HFFc6 (cell line): Measurements from ENCODE around the gene LIG4. TPM values are rescaled to one million over a fixed set of nuclear protein-coding genes. Genes with fewer than 3 reads are reported as not detected.

Experiments used
- DNase-seq: peaks from one replicate; pipeline ENCODE4 v3.0.0-alpha.2; 2018
- H3K27ac Mint-ChIP-seq: 2 replicates; pipeline ENCODE4 v1.8.0; 2020; ENCODE audit warnings: mild to moderate bottlenecking, mixed read lengths
- H3K27me3 Mint-ChIP-seq: 2 replicates; pipeline ENCODE4 v1.8.0; 2021; ENCODE audit warnings: mild to moderate bottlenecking, moderate library complexity, mixed read lengths; ENCODE audit not compliant: insufficient read depth
- H3K36me3 Mint-ChIP-seq: 2 replicates; pipeline ENCODE4 v1.8.0; 2021; ENCODE audit warnings: low read depth, mixed read lengths
- H3K4me1 Mint-ChIP-seq: 2 replicates; pipeline ENCODE4 v1.8.0; 2020; ENCODE audit warnings: low read depth, mixed read lengths
- H3K4me3 Mint-ChIP-seq: 2 replicates; pipeline ENCODE4 v1.8.0; 2020; ENCODE audit warnings: mild to moderate bottlenecking, moderate library complexity, mixed read lengths
- H3K9me3 Mint-ChIP-seq: 2 replicates; pipeline ENCODE4 v1.8.0; 2020; ENCODE audit warnings: mild to moderate bottlenecking, mixed read lengths
- total RNA-seq, 6 experiments: library from RNA; stranded (reverse); fragmentation: NEBNext Ultra II Directional; extraction: Animal tissue kit (Norgen Biotek cat#: 25700); gene quantifications; 2 replicates in 1 of 6; 3 replicates in 5 of 6; pipeline ENCODE4 v1.2.3, GENCODE V29; 2021
- TF ChIP-seq, protein P1 (sequence below): fragments of 200-600 bp; sonication (generic); IDR thresholded peaks from 2 replicates; pipeline ENCODE4 v1.5.0; 2021; ENCODE audit warnings: antibody characterized with exemption, mild to moderate bottlenecking

The LIG4 gene
- total RNA-seq, 6 experiments from 2014 or later, result 9.2 to 11.4 (median 11.1) TPM

- Mint-ChIP-seq H3K27me3 (no peaks in the 10 kb centered on the region), H3K4me3 (no peak overlapping the region), H3K9me3 (no peaks in the 10 kb centered on the region), H3K36me3 (no peaks in the 10 kb centered on the region; the same call in 1 of the 2 replicates), H3K27ac (no peak overlapping the region), H3K4me1 (peaks cover 21% of the 10 kb centered on the region)
- TF ChIP-seq, protein P1, sequence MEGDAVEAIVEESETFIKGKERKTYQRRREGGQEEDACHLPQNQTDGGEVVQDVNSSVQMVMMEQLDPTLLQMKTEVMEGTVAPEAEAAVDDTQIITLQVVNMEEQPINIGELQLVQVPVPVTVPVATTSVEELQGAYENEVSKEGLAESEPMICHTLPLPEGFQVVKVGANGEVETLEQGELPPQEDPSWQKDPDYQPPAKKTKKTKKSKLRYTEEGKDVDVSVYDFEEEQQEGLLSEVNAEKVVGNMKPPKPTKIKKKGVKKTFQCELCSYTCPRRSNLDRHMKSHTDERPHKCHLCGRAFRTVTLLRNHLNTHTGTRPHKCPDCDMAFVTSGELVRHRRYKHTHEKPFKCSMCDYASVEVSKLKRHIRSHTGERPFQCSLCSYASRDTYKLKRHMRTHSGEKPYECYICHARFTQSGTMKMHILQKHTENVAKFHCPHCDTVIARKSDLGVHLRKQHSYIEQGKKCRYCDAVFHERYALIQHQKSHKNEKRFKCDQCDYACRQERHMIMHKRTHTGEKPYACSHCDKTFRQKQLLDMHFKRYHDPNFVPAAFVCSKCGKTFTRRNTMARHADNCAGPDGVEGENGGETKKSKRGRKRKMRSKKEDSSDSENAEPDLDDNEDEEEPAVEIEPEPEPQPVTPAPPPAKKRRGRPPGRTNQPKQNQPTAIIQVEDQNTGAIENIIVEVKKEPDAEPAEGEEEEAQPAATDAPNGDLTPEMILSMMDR, result peak; percentile 96
- peak; percentile 48 for DNase-seq
These were observed 12.4 kb upstream of the LIG4 start for GRCh38 chr13:108227651-108228272.

DNA sequence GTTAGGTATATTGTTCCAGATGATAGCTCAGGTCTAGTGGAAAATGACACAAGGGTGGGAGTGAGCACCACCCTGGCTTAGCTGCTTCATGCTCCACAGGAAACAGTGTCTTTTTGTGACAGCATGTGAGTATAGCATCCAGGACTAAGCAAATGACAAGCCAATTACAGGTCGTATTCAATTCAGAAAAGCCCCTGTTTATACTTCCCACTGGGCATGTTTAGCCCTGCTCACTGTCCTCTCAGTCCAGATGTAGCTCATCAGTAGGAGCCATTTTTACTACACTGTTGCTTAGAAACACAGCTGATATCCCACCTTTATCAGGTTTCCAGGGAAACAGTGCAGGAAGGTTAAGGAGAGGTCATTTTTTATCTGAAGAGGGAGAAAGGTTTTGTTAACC lies 10.8 kb upstream of the LIG4 start:
- H3K4me1 Mint-ChIP-seq, result peaks cover 22% of the 10 kb centered on the region
- H3K4me3 Mint-ChIP-seq, result no peak overlapping the region
- TF ChIP-seq, protein P1, result no peak
- H3K27me3 Mint-ChIP-seq, result no peaks in the 10 kb centered on the region
- no peaks in the 10 kb centered on the region; the same call in 1 of the 2 replicates for H3K36me3 Mint-ChIP-seq
- no peak for DNase-seq
- no peaks in the 10 kb centered on the region for H3K9me3 Mint-ChIP-seq
- no peak overlapping the region for H3K27ac Mint-ChIP-seq

- no peaks in the 10 kb centered on the region for H3K27me3 Mint-ChIP-seq
- H3K27ac Mint-ChIP-seq, result no peak overlapping the region
- H3K9me3 Mint-ChIP-seq, result no peaks in the 10 kb centered on the region
- H3K4me3 Mint-ChIP-seq, result no peak overlapping the region
- no peak for DNase-seq
- H3K36me3 Mint-ChIP-seq, result no peaks in the 10 kb centered on the region; the same call in 1 of the 2 replicates
- TF ChIP-seq, protein P1, result no peak
- peaks cover 27% of the 10 kb centered on the region for H3K4me1 Mint-ChIP-seq
These were observed 10.1 kb upstream of the LIG4 start for GRCh38 chr13:108225440-108225839.

DNA sequence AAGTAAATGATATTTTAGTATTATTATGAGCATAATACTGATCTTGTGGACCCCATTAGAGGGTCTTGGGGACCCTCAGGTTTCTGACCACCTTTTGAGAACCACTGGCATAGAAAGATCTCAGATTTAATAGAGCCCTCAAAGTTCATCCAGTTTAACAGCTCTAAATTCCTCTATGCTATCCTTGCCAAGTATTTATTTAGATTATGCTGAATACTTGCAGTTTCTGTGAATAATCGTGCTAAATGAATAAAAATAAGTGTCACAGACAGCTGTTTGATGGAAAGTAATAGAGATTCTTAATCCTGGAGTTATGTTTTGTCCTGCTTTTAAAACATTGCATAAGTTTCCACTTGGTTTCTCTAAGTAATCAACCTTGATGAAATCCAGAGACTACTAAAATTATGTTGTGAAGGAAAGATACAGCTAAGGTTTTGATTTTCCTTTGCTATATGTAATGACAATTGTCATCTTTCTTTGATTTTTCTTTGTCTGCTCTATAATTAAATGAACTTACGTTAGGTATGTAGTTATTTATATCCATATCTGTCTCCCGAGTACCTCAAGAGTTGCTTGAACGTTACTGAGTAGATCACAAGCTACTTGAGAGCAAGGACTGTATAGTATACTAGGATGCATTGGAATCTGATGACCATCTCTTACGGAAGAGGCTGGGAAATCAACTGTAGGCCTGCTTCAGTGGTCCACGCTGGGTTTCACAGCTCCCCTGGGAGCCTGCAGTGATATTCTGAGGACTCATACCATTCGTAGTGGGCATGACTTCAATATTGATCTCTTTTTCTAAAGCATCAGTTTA lies 8.6 kb upstream of the LIG4 start:
- DNase-seq, result no peak
- TF ChIP-seq, protein P1, result no peak
- Mint-ChIP-seq H3K27ac (no peak overlapping the region), H3K9me3 (no peaks in the 10 kb centered on the region), H3K27me3 (no peaks in the 10 kb centered on the region), H3K36me3 (no peaks in the 10 kb centered on the region), H3K4me1 (peaks cover 42% of the 10 kb centered on the region), H3K4me3 (no peak overlapping the region)

- TF ChIP-seq, protein P1, result no peak
- DNase-seq, result no peak
- Mint-ChIP-seq H3K27ac (peak overlapping the region; percentile 36; the same call in 1 of the 2 replicates), H3K4me1 (peaks cover 34% of the 10 kb centered on the region), H3K36me3 (no peaks in the 10 kb centered on the region), H3K4me3 (peak overlapping the region; percentile 92), H3K9me3 (no peaks in the 10 kb centered on the region), H3K27me3 (no peaks in the 10 kb centered on the region)
These were observed 4.7 kb upstream of the LIG4 start for GRCh38 chr13:108220041-108220440.
